MG63 (cell line): ENCODE results near the gene OR2K2. TPM values are rescaled to one million over a fixed set of nuclear protein-coding genes. Genes with fewer than 3 reads are reported as not detected.
"Not testable (repeated sequence)": the region's sequence is repeated elsewhere in the genome, so short reads cannot be mapped to it uniquely, and the experiment has no call there.

ENCODE experiments used
- DNase-seq: peaks from one replicate; pipeline ENCODE4 v3.0.0-alpha.2; 2020
- H3K27me3 ChIP-seq: fragments of 250-450 bp; sonication (Bioruptor Pico); 2 replicates; pipeline ENCODE4 v1.5.1; 2020; ENCODE audit warnings: mild to moderate bottlenecking, moderate library complexity
- H3K36me3 ChIP-seq: fragments of 250-450 bp; sonication (Bioruptor Pico); 2 replicates; pipeline ENCODE4 v1.5.1; 2020; ENCODE audit warnings: mild to moderate bottlenecking, moderate library complexity
- H3K4me3 ChIP-seq: fragments of 250-450 bp; sonication (Bioruptor Pico); 2 replicates; pipeline ENCODE4 v1.5.1; 2020; ENCODE audit warnings: mild to moderate bottlenecking, moderate library complexity
- H3K9me3 ChIP-seq: fragments of 250-450 bp; sonication (Bioruptor Pico); 2 replicates; pipeline ENCODE4 v1.5.1; 2020; ENCODE audit warnings: mild to moderate bottlenecking, moderate library complexity
- total RNA-seq: library from RNA; depleted of rRNA; stranded (reverse); fragments of >200 nt; shearing (Covaris generic); gene quantifications from 2 replicates; pipeline ENCODE4 v1.2.3, GENCODE V29; 2014; ENCODE audit warnings: low replicate concordance; rRNA removed

OR2K2 gene
- total RNA-seq, 1 experiment from 2014 or later, result not detected

DNA sequence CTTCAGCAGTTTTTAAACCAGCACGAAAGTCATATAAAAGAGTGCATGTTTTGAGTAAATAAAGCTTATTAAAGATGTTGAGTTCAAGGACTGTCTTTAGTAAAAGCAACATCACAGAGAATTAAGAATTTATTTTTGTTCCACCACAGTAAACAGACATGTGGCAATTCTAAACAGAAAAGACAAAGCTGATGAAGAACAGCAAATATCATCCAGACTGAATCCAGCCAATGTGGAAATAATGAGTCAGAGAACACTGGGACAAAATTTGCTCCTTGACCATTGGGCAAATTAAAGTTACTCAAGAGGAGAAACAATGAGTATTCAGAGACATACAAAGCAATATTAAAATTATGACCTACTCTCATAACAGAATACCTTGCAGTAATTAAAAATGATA, 28.8 kb downstream of the OR2K2 start:
- H3K4me3 ChIP-seq, result no peak overlapping the region
- DNase-seq, result no peak

DNA sequence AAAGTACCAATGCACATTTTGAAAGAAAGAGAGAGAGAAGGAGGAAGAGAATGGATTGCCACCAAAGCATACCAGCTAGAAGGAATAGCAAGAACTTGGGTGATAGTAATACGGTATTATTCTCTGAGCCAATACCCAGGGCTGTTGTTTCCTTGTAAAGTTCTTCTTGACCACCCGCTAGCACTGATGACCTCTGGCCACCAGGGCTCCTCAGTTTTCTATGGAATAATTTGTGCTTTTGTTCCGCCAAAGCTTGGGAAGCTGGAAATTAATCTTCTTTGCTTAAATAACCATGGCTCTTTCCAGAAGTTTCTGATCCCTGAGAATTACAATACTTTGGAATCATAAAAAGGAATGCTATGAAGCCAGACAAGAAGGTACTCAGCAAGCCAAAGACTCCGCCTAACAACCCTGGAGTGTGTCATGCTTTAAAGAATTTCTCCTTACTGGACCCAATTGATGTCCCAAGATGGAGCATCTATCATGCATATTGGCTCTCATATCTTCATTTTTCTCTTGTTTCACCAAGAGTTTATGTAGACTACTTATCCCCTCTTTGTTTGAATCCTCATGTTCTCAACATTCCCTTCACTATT, 29.8 kb downstream of the OR2K2 start:
- DNase-seq, result no peak
- H3K4me3 ChIP-seq, result no peak overlapping the region
- H3K36me3 ChIP-seq, result peaks cover 7% of the 10 kb centered on the region
- peaks cover 4% of the 10 kb centered on the region; the same call in 1 of the 2 replicates for H3K9me3 ChIP-seq
- H3K27me3 ChIP-seq, result no peaks in the 10 kb centered on the region

More for the DNA sequence above, 28.8 kb downstream of the OR2K2 start:
- peaks cover 7% of the 10 kb centered on the region for H3K36me3 ChIP-seq
- no peaks in the 10 kb centered on the region for H3K27me3 ChIP-seq
- peaks cover 4% of the 10 kb centered on the region; the same call in 1 of the 2 replicates for H3K9me3 ChIP-seq

- H3K27me3 ChIP-seq, H3K36me3 ChIP-seq, H3K9me3 ChIP-seq, DNase-seq, H3K4me3 ChIP-seq: not testable (repeated sequence)
Measured at GRCh38 chr9:111299599-111299966, 30.4 kb downstream of the OR2K2 start.

DNA sequence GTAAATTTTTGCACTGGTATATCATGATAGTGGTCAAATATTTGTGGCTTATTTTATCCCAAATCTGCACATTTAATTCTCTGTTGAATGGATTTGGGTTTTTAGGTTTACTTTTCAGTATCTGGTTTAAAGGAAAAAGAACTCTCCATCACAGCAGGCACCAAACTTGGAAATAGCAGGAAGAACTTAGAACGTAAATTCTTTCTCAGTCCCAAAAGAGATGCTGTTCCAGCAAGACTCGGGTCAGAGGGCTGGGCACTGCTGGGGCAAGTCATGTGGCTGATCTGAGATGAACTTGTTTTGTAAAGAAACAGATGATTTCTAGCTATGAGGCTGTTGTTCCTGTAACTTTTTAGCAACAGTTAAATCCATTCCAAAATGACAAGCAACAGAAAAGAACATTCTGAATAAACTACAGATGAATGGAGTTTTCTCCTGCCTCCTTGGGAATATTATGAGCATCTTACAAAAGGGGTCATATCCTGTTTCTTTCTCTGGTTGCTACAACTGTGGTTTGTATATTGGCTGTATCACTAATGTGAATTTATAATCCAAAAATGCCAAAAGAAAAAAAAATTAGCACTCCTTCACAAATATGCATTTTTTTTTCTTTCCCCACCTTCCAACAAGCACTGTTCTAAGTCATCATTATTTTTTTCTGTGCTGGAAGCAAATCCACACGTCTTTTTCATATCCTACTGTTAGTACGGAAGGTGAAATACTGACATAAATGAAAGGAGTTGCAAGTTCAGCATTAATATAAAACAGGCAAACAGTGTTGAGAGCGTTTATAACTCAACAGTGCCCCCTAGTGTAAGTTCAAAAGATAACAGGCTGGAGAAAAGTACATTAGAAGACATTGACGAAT, 31.1 kb downstream of the OR2K2 start:
- H3K4me3 ChIP-seq, result no peak overlapping the region
- peak; percentile 49 for DNase-seq
- no peaks in the 10 kb centered on the region for H3K27me3 ChIP-seq
- H3K9me3 ChIP-seq, result peaks cover 4% of the 10 kb centered on the region; the same call in 1 of the 2 replicates
- H3K36me3 ChIP-seq, result peaks cover 7% of the 10 kb centered on the region

DNA sequence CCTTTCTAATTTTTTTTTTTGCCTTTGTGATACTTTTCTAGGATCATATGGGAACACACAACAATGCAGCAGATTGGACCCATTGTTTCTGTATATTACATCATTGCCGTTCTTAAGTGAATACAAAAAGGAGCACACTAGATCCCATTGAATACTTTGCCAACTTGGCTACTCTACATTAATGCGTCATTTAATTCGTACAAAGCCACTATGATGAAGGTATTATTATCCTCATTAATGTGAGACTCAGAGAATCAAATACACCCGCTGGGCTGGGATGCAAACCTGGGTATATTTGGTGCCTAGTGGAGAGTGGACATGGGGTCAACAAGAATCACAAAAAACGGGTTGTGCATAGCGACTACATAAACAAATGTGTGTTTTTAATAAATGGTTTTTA, 31.9 kb downstream of the OR2K2 start:
- Histone ChIP-seq H3K27me3 (no peaks in the 10 kb centered on the region), H3K36me3 (peaks cover 7% of the 10 kb centered on the region), H3K9me3 (peaks cover 4% of the 10 kb centered on the region; the same call in 1 of the 2 replicates), H3K4me3 (no peak overlapping the region)
- DNase-seq, result no peak

DNA sequence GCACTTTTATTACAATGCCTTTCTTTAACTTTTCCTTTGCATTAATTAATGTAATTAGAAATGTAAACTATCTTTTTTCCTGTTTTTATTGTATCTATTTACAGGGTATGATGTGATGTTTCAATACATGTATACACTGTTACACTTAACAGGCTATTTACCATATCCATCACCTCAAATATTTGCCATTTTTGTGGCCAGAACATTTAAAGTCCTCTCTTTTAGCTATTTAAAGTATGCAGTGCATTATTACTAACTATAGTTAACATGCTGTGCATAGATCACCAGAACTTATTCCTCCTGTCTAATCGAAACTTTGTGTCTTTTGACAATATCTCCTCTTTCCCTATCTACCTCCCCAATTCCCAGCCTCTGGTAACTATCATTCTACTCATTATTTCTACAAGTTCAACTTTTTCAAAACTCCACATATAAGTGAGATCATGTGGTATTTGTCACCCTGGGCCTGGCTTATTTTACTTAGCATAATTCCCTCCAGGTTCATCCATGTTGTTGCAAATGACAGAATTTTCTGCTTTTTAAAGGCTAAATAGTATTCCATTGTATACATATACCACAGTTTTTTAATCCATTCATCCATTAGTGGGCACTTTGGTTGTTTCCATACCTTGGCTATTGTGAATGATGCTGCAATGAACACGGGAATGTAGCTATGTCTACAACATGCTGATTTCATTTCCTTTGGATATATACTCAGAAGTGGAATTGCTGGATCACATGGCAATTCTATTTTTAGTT, 32.8 kb downstream of the OR2K2 start:
- H3K27me3 ChIP-seq, result no peaks in the 10 kb centered on the region
- H3K9me3 ChIP-seq, result peaks cover 4% of the 10 kb centered on the region; the same call in 1 of the 2 replicates
- no peak for DNase-seq
- H3K36me3 ChIP-seq, result peaks cover 7% of the 10 kb centered on the region
- no peak overlapping the region for H3K4me3 ChIP-seq

DNA sequence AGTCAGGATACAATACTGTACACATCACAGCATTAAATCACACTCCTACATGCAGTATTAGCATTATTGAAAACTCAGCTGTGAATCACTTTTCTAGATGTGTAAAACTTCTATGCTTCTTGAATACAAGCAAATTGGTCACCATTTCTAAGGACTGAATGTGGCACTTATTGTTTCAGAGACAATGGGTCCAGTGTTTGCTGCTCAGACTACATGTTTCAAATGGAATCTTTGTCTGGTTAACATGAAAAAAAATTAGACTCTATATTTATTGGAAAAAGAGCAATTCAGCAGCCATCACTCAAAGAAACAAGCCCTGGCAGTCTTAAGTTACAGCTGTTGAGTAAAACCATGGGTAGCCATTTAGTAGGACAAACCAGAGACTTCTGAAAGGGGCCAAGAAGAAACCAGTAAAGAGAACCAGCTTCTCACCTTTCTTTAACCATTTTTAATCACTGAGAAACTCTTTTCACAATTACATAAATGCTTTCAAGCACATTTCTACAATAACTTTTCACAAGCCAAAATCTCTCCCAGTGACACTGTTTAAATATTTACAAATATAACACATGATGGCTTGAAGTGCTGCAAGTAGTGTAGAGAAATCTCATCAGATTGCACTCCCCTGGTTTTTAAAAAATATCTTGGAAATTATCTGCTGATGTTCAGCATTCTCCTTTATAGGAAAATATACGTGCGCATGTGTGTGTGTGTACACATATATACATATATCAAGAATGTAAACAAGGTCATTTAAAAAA, 35.2 kb downstream of the OR2K2 start:
- Histone ChIP-seq H3K9me3 (peaks cover 4% of the 10 kb centered on the region; the same call in 1 of the 2 replicates), H3K36me3 (peaks cover 7% of the 10 kb centered on the region), H3K27me3 (no peaks in the 10 kb centered on the region), H3K4me3 (no peak overlapping the region)
- DNase-seq, result no peak

- Histone ChIP-seq H3K4me3 (no peak overlapping the region), H3K36me3 (no peaks in the 10 kb centered on the region), H3K9me3 (no peaks in the 10 kb centered on the region; the same call in 1 of the 2 replicates), H3K27me3 (no peaks in the 10 kb centered on the region)
- DNase-seq, result peak; percentile 81
Measured at GRCh38 chr9:111287127-111287526, 42.9 kb downstream of the OR2K2 start.

- Histone ChIP-seq H3K27me3 (no peaks in the 10 kb centered on the region), H3K36me3 (no peaks in the 10 kb centered on the region), H3K4me3 (no peak overlapping the region), H3K9me3 (no peaks in the 10 kb centered on the region; the same call in 1 of the 2 replicates)
- DNase-seq, result no peak
Measured at GRCh38 chr9:111284703-111285102, 45.3 kb downstream of the OR2K2 start.

DNA sequence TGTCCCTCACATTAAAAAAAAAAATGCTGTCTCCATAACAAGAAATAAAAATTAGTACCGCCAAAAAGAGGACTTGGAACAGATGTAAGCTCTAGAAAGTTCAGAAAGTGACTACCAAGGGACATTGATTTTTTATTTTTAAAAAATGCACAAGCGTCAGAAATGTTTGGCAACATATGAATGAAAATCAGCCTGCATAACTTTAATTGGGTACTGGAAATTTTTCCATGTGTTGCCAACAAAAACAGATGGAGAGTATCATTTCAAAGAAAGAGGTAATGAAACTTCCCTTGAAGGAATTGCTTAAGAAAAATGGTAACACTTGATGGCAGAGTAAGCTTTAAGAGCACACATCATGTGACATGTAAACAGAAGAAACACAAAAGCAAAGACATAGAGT, 47.2 kb downstream of the OR2K2 start:
- no peaks in the 10 kb centered on the region; the same call in 1 of the 2 replicates for H3K9me3 ChIP-seq
- no peak for DNase-seq
- H3K4me3 ChIP-seq, result no peak overlapping the region
- H3K27me3 ChIP-seq, result no peaks in the 10 kb centered on the region
- no peaks in the 10 kb centered on the region for H3K36me3 ChIP-seq

DNA sequence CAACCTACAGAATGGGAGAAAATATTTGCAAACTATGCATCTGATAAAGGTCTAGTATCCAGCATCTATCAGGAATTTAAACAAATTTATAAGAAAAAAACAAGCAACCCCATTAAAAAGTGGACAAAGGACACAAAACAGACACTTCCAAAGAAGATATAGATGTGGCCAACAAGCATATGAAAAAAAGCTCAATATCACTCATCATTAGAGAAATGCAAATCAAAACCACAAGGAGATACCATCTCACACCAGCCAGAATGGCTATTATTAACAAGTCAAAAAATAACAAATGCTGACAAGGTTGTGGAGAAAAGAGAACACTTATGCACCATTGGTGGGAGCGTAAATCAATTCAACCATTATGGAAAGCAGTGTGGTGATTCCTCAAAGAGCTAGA, 49.2 kb downstream of the OR2K2 start:
- DNase-seq, H3K27me3 ChIP-seq, H3K4me3 ChIP-seq, H3K9me3 ChIP-seq, H3K36me3 ChIP-seq: not testable (repeated sequence)

Other genes starting within 250 kb of the OR2K2 start
- gene ECPAS, start 154.2 kb upstream of the OR2K2 start, total RNA-seq, result 77.5 and 87.8 TPM in 2 replicates
- gene ZNF483, start 195.0 kb upstream of the OR2K2 start, total RNA-seq, result not detected in 2 replicates